Activated T-cell treated with anti-CD3 and anti-CD28 coated beads for 4 hours (primary cell): ENCODE data around the gene SPEF2.
"Not testable (repeated sequence)": the region's sequence is repeated elsewhere in the genome, so short reads cannot be mapped to it uniquely, and the experiment has no call there.

ENCODE experiments used
- DNase-seq: peaks from one replicate; pipeline ENCODE4 v3.0.0-alpha.2; 2020

Gene SPEF2

GRCh38 chr5:35826056-35826455 is 208.4 kb downstream of the SPEF2 start:
- no peak for DNase-seq

- DNase-seq: no peak
Observed at GRCh38 chr5:35826554-35826953, 208.9 kb downstream of the SPEF2 start.

DNA sequence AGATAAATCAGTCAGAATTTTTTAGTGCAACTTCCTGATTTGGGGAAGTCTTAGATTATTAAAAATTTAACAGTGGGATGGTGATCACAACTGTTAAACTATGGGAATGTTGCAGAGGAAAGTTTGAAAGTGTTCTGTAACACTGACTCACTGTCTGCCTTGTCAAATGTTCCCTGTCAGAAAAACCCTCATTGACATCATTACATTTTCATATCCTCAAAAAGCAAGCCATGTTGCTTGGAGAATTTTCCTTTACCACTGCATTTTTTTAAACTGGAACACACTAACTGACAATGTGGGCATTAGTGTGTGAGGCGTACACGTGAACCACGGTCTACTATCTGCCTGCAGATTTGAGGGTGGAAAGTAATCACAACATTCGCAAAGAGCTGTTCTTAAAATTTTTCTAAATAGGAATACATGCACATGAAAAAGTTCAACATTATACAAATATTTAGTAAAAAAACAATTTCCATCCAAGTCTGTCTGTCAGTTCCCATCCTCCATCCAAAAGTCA is 210.5 kb downstream of the SPEF2 start:
- DNase-seq: no peak

DNA sequence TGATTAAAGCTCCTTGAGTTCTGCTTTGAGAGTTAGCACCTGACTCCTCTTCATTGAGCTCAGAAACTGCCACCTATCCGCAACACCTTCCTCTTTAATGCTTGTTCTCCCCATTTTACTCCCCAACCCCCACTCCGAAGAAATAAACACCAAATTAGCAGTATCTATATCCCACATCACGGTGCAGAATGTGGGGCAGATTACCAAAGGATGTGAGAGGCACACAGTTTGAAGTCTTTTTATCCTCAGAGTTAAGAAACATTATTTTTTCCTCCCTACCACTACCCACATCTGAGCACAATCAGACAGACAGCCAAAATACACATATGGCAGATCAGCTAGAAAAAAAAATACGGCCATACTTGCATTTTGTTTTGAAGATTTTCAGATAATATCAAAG is 212.9 kb downstream of the SPEF2 start:
- no peak for DNase-seq

- DNase-seq: no peak
Observed at GRCh38 chr5:35832762-35833161, 215.1 kb downstream of the SPEF2 start.

DNA sequence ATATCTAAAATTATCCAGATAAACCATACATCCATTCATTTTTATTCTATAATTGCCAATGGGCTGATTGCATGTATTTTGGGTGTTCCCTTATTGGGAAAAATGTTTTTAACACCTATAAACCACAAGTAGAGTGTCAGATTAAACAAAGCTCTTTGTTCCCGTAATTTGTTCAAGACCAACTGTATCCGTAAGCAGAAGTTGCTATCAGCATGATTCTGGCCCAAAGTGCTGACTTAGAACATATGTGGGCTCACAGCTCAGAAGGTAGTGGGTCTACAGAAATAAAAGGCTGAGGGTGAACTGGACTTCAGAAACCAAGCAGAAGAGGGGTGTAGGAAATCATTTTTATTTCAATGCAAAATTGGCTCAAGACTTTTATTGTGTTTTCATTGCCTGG is 215.6 kb downstream of the SPEF2 start:
- DNase-seq: no peak

- no peak for DNase-seq
Observed at GRCh38 chr5:35835796-35836742, 218.4 kb downstream of the SPEF2 start.

GRCh38 chr5:35838370-35839042 is 220.8 kb downstream of the SPEF2 start:
- DNase-seq: no peak

GRCh38 chr5:35842856-35843255 is 225.2 kb downstream of the SPEF2 start:
- DNase-seq: no peak

- not testable (repeated sequence) for DNase-seq
Observed at GRCh38 chr5:35845508-35845907, 227.8 kb downstream of the SPEF2 start.

GRCh38 chr5:35847491-35847890 is 229.8 kb downstream of the SPEF2 start:
- DNase-seq: no peak

GRCh38 chr5:35847961-35848360 is 230.3 kb downstream of the SPEF2 start:
- no peak for DNase-seq

DNA sequence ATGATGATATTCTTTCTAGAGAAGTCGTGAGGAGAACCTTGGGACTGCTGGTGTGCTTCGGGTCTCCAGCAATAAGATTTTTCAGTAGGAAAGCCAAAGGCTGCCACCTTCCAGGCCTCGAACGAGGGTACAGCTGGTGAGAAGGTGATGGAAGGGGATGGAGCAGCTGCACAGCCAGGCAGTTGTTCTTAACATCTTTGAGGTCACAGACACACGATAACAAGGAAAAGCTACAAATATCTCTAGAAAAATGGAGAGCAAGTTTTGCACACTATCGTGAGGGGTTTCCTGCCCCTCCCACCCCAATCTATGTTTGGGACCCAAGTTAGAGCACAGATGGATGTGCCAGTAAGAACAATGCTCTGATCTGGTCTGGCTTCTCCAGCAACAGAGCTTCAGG is 232.2 kb downstream of the SPEF2 start:
- no peak for DNase-seq

DNA sequence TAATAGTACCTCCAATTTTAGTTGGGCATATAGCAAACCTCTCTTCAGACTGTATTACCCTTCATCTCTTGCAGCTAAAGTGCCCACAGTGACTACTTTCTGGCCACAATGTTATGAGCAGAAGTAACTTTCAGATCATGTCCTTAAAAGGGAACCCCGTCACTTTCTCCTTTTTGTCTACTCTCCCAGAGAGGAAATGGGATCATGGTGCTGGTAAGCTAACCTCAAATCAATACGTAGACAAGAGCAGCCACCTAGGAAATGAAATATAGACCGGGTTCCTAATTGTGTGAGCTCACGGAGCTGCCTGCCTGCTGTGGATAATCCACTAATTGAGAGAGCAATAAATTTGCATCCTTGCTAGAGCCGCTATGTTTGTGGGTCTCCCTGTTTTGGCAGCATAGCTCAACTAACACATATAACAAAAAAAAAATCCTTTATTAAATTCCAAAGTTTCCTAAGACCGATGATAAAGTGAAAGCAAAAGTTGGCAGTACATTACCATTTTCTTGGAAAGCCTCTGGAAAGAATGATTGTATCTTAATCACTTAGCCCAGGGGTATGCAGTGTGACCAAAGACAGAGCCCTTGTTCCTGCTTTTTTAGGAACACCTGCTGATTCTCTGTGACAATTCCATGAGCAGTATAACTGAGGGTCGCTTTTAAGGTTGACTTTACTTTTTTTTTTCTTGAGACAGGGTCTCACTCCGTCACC is 233.5 kb downstream of the SPEF2 start:
- no peak for DNase-seq

- DNase-seq: no peak
Observed at GRCh38 chr5:35852084-35852734, 234.5 kb downstream of the SPEF2 start.

DNA sequence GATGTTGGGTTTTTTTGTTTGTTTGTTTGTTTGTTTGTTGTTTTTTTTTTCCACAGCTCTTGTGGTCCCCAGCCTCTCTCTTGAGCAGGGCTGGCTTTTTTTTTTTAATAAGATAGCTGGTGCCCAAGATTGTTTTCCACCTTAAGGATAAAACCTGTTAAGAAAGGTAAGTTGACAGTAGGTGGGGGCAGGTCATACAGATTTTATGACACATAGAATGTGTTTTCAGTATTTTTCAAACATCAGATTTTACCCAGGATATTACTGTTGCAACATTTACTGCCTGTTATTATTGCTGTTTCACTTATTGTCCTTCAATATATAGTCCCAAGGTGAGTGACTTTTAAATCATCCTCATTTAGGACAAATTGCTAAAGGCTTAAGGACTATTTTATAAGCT is 235.1 kb downstream of the SPEF2 start:
- no peak for DNase-seq

DNA sequence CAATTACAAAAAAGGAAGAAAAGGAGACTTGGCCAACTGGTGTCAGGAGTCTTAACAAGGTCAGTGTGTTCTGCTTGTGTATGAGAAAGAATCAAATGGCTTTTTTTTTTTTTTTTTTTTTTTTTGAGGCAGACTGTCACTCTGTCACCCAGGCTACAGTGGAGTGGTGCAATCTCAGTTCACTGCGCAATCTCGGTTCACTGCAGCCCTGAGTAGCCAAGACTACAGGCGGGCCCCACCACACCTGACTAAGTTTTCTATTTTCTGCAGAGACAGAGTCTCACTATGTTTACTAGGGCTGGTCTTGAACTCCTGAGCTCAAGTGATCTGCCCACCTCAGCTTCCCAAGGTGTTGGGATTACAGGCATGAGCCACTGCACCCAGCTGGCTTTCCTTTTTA is 236.0 kb downstream of the SPEF2 start:
- DNase-seq: no peak

GRCh38 chr5:35854248-35854647 is 236.6 kb downstream of the SPEF2 start:
- DNase-seq: peak; percentile 55

GRCh38 chr5:35855187-35855586 is 237.5 kb downstream of the SPEF2 start:
- no peak for DNase-seq

DNA sequence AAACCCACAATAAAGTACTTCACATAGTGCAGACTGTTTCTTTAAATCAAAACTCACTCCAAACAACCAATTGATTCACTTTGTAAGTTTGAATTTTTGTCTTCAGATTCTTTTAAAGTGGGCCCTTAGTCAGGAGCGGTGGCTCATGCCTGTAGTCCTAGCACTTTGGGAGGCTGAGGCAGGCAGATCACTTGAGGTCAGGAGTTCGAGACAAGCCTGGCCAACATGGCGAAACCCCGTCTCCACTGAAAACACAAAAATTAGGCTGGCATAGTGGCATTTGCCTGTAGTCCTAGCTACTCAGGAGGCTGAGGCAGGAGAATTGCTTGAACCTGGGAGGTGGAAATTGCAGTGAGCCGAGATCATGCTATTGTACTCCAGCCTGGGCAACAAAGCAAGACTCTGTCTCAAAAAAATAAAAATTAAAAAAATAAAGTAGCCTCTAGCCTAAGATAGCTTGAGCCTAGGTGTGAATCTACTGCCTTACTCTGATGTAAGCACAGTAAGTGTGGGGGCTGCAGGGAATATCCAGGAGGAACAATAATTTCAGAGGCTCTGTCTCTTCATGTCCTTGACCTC is 238.6 kb downstream of the SPEF2 start:
- DNase-seq: not testable (repeated sequence)

- DNase-seq: no peak
Observed at GRCh38 chr5:35856765-35857351, 239.2 kb downstream of the SPEF2 start, which contains the start of gene IL7R. IL7R (plus strand) TSS chr5:35856891; CDS start chr5:35856978, 87 bp downstream.
